NCI-H2029 treated with DMSO at 0.1 percent for 48 hours (cell line): ENCODE data around the gene ADAM10.

Source experiments
- DNase-seq: peaks from one replicate; lab custom pipeline; 2025; lab: John Stamatoyannopoulos, UW

Gene ADAM10

DNA sequence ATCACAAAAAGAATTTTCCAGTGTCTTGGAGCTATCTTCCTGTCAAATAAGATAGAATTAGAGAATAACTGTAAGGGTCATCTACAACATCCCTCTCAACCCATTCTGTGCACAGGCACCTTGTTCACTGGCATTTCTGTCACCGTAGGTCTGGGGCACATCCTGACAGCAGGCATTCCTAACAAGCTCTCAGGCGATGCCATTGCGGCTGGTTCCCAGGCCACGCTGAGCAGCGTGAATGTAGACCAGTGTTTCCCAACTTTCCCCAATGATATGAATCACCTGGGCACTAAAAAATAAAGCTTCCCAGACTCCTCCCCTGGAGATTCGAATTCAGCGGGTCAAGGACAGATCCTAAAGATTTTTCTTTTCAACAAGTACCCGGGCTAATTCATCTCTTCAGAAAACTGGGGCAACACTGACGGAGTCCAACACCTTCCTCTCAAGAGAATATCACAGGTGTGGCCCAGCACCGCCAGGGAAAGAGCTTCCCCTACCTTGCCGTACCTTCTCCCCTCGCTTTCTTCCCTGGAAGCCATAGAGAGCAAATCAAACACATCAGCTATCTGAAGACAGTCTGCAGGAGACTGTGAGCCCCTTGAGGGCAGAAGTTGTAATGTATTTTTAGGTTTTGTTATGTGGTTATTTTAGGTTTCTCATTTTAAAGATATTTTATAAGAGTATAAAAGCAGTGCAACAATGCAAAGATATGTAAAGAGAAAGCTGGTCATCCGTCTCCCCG is 174.3 kb downstream of the ADAM10 start:
- no peak for DNase-seq

GRCh38 chr15:58574631-58575030 is 174.9 kb downstream of the ADAM10 start:
- no peak for DNase-seq

DNA sequence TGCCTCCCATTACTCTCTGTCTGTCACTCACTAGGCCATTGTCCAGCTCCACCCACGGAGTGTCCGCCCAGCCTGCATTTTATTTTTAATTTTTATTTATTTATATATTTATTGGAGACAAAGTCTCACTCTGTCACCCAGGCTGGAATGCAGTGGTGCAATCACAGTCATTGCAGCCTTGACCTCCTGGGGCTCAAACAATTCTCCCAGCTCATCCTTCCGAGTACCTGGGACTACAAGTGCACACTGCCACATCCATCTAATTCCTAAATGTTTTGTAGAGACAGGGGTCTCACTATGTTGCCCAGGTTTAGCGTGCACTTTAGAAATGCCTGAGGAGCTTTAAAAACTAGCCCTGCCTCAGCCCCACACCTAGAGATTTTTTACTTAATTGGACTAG is 176.2 kb downstream of the ADAM10 start:
- DNase-seq: no peak

GRCh38 chr15:58572521-58572920 is 177.0 kb downstream of the ADAM10 start:
- no peak for DNase-seq

DNA sequence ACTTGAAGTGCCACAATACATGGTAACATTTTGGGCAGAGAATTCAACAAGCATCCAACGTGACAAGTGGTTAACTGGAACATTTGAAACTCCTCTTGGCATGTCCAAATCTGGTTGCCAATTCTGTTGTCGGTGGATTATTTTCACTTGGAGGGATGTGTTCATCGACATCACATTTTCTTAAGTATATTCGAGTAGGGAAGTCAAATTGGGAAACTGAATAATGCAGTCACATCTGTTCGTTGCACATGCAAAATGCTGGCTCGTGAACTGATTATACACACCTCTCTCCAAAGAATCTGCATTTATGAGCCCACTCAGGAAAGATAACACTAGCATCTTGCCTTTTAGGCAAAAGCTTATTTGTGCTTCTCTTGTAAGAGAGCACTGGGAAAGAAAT is 178.0 kb downstream of the ADAM10 start:
- DNase-seq: no peak

DNA sequence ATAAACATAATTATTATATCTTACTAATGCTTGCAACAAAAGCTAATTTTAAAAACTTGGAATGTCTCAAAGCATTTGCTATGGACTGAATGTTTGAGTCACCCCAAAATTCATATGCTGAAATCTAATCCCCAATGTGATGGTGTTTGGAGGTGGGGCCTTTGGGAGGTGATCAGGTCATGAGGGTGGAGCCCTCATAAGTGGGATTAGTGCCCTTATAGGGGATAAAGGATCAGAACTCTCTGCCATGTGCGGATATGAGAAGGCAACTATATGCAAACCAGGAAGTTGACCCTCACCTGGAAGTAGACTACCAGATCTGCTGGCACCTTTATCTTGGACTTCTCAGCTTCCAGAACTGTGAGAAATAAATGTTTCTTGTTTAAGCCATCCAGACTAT is 180.1 kb downstream of the ADAM10 start:
- no peak for DNase-seq

GRCh38 chr15:58568157-58568571 is 181.3 kb downstream of the ADAM10 start:
- DNase-seq: peak; percentile 48

DNA sequence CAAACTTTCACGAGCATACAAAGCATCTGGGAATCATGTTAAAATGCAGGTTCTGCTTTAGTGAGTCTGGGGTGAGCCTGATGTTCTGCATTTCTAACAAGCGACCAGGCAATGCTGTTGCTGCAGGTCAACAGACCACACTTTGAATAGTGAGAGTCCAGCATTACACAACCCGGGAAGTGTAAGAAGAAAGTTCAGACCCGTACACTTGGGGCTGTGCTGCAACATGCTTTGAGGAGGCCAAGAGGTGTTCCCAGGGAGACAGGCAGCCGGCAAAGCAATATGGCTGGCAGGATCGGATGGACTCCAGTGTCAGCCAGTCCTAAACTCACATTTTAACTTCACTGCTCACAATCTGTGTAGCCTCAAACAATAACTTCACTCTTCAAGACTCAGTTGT is 183.5 kb downstream of the ADAM10 start:
- DNase-seq: no peak

- DNase-seq: no peak
These were observed 183.9 kb downstream of the ADAM10 start for GRCh38 chr15:58565619-58566018.

DNA sequence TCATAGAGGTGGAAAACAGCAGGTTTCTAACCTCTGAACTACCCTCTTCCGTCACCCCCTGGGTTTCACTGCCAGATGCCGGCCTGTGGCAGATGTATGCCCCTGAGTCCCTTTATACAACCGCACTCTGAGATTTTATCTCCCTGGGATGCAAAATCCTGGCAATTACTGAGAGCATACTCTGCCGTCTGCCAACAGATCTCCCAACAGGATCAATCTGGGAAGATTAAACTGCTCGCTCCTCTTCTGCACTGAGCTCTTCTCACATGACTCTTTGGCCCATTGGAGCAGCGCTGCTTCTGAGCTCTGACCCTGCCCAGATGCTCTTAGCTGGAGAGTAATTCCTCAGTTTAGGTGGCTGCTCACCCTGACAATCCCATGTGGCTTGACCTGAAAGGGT is 184.5 kb downstream of the ADAM10 start:
- no peak for DNase-seq

- DNase-seq: no peak
These were observed 187.4 kb downstream of the ADAM10 start for GRCh38 chr15:58562135-58562534.

DNA sequence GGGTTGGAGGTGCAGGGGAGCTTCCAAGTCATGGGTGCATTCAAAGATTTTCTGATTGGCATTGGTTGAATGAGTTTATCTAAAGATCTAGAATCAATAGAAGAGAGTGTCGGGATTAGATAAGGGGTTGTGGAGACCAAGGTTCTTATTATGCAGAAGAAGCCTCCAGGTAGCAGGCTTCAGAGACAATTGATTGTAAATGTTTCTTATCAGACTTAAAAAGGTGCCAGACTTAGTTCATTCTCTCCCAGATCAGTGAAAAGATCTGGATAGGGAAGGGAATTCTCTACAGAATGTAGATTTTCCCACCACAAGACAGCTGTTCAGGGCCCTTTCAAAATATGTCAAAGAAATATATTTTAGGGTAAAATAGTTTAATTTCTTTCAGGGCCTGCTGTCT is 188.2 kb downstream of the ADAM10 start:
- no peak for DNase-seq

DNA sequence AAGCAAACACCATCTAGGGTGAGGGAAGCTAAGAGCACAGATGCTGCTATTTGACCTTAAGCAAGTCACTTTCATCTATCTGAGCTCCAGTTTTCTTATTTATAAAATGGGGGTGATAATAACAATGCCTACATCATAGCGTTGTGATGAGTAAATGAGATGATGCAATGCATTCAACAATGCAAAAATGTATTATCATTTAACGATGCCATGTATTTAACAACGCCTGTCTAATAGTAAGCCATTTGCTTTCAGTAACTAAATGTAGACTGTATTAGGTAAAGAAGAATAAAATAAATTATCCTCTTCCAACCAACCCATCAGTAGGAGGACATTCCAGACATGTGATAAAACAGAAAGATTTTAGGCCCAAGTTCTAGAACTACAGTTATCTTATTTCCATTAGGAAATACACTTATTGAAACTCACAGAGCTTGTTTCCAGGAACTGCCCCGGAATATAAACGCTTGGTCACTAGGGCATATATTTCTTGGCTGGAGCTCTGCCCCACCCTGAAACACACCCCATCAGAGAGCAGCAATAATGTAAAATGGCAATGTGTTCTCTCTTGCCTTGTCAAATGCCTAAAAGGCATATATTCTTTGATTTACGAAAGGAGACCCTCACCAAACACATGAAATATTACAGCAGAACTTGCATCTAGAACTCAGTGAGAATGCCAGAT is 189.5 kb downstream of the ADAM10 start:
- DNase-seq: no peak

GRCh38 chr15:58558777-58559176 is 190.7 kb downstream of the ADAM10 start:
- DNase-seq: no peak

GRCh38 chr15:58556541-58556940 is 193.0 kb downstream of the ADAM10 start:
- no peak for DNase-seq

DNA sequence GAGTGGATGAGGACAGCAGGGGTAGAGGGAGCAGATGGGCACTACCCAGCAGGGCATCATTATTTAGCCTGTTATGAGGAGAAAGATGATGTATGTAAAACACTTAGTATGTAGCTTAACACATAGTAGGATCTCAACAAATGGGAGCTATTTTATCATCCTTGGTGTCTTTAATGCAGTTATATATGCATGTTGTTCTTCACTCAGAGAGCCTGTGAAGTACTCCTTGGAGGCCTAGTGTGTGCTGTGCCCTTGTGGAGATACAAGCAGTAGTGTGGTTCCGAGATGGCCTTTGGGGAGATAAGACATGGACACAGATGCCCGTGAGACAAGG is 193.5 kb downstream of the ADAM10 start:
- no peak for DNase-seq

GRCh38 chr15:58555162-58556027 is 194.1 kb downstream of the ADAM10 start:
- no peak for DNase-seq

- DNase-seq: no peak
These were observed 194.7 kb downstream of the ADAM10 start for GRCh38 chr15:58554758-58555157.

GRCh38 chr15:58553365-58553918 is 196.1 kb downstream of the ADAM10 start:
- DNase-seq: no peak

DNA sequence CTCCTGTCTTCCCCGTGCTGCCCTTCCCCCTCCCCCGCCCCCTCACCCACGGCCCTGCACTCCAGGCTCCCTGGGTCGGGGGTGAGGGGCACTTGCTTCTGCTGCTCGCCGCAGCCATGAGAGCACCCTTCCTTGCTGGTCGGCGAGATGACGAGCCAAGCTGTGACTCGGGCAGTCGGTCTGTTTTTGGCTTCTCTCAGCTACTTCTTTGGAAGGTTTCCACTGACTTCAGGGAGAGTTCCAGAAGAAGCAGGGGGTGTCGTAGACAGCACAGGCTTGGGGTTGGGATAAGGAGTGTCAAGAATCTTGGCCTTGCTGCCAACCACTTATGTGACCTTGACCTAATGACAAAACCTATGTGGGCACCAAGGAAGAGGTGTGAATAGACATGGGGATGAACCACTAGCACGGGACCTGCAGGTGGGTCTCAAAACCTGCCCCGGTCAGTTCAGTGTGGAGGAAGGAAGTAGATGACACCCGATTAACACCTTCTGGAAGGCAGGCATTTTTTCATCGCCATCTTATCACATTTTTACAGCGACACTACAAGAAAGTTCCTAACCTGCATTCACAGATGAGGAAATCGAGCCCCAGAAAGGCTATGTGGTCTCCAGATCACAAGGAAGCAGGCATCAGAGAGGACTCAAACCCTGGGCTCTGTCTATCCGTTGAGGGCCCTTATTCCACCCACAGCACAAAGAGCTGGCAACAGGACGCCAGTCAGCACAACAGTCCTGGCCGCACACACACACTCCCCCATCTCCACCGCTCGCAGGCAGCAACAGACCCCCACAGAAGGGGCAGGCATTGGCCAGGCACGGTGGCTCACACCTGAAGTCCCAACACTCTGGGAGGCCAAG is 196.8 kb downstream of the ADAM10 start:
- DNase-seq: no peak

DNA sequence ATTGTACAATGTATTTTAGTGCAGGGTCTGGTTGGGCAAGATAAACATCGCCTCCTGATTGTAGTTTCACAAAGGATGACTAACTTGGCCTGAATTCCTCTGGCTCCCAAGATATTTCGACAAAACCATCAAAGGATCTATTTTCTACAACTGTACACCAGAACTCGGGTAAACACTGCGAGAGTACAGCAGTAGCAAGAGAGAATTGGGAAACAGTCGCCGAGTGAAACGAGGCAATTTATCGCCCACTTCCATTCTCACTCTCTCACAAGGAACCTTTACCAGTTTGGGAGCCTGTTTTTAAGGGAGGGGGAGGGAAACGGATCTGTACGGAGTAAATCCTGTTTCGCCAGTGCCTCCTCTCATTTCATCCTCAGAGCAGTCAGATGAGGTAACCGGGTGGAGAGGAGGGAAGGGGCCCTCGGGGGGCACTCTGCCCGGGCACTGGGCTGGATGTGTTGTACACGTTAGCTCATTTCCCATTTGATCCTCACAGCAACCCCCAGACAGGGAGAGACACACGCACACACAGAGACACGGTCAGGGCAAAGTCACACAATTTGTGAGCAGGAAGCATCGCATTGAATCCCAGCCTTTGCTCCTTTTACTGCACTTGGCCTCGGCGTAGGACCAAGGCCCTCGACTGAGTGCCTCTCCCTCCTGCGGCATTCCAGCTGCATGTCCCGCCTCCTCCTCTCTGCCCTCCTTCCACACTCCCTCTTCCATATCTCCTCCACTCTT is 197.6 kb downstream of the ADAM10 start:
- no peak for DNase-seq
